ENCODE data around the gene YWHAG. TPM values are rescaled to one million over a fixed set of nuclear protein-coding genes. Genes with fewer than 3 reads are reported as not detected.
"Not testable (repeated sequence)": the region's sequence is repeated elsewhere in the genome, so short reads cannot be mapped to it uniquely, and the experiment has no call there.

Gene YWHAG
- polyA plus RNA-seq, 3 donors: 36.7 to 168 (median 93.3) TPM

- 40 to 44% (median 41%) methylated on average over 14 of the region's 14 CpGs for WGBS, 3 donors
- no peak overlapping the region for H3K27ac ChIP-seq (ENCODE audit: low read depth, low read length)
These were observed 25.2 kb downstream of the YWHAG start for GRCh38 chr7:76333511-76334101.

- 57 to 59% (median 59%) methylated on average over 9 of the region's 9 CpGs for WGBS, 3 donors
- no peak overlapping the region for H3K27ac ChIP-seq (ENCODE audit: low read depth, low read length)
These were observed 26.7 kb downstream of the YWHAG start for GRCh38 chr7:76332078-76332477.

- 85 to 96% (median 89%) methylated on average over 5 of the region's 5 CpGs for WGBS, 3 donors
- no peak overlapping the region for H3K27ac ChIP-seq (ENCODE audit: low read depth, low read length)
These were observed 28.1 kb downstream of the YWHAG start for GRCh38 chr7:76330673-76331072.

- H3K27ac ChIP-seq (ENCODE audit: low read depth, low read length): no peak overlapping the region
- WGBS, 3 donors: 39 to 50% (median 45%) methylated on average over 4 of the region's 4 CpGs
These were observed 28.5 kb downstream of the YWHAG start for GRCh38 chr7:76330261-76330660.

- no peak overlapping the region for H3K27ac ChIP-seq (ENCODE audit: low read depth, low read length)
- WGBS, 3 donors: 91 to 95% (median 94%) methylated on average over 29 of the region's 29 CpGs
These were observed 29.3 kb downstream of the YWHAG start for GRCh38 chr7:76329479-76329878.

GRCh38 chr7:76328389-76328788 is 30.4 kb downstream of the YWHAG start:
- H3K27ac ChIP-seq (ENCODE audit: low read depth, low read length): no peak overlapping the region
- WGBS, 3 donors: 60 to 84% (median 69%) methylated on average over 15 of the region's 15 CpGs

- H3K27ac ChIP-seq (ENCODE audit: low read depth, low read length): no peak overlapping the region
These were observed 31.2 kb downstream of the YWHAG start for GRCh38 chr7:76327610-76328009.

GRCh38 chr7:76326646-76327233 is 32.1 kb downstream of the YWHAG start:
- no peak overlapping the region for H3K27ac ChIP-seq (ENCODE audit: low read depth, low read length)
- 35 to 66% (median 61%) methylated on average over 5 of the region's 5 CpGs for WGBS, 3 donors

More at GRCh38 chr7:76327610-76328009, 31.2 kb downstream of the YWHAG start:
- 35 to 46% (median 40%) methylated on average over 7 of the region's 7 CpGs for WGBS, 3 donors

GRCh38 chr7:76325811-76326210 is 33.0 kb downstream of the YWHAG start:
- 86 to 96% (median 91%) methylated on average over 5 of the region's 5 CpGs for WGBS, 3 donors
- no peak overlapping the region for H3K27ac ChIP-seq (ENCODE audit: low read depth, low read length)

- no peak overlapping the region for H3K27ac ChIP-seq (ENCODE audit: low read depth, low read length)
- 94 to 97% (median 97%) methylated on average over 11 of the region's 11 CpGs for WGBS, 3 donors
These were observed 33.7 kb downstream of the YWHAG start for GRCh38 chr7:76325092-76325491.

GRCh38 chr7:76318488-76319353 is 40.1 kb downstream of the YWHAG start:
- H3K27ac ChIP-seq (ENCODE audit: low read depth, low read length): no peak overlapping the region
- WGBS, 3 donors: 3 to 5% (median 5%) methylated on average over 25 of the region's 25 CpGs

- WGBS, 3 donors: 0 to 1% (median 1%) methylated on average over 47 to 50 of the region's 50 CpGs
- no peak overlapping the region for H3K27ac ChIP-seq (ENCODE audit: low read depth, low read length)
These were observed 40.9 kb downstream of the YWHAG start for GRCh38 chr7:76317782-76318487.

- no peak overlapping the region for H3K27ac ChIP-seq (ENCODE audit: low read depth, low read length)
- WGBS, 3 donors: 28 to 57% (median 48%) methylated on average over 14 of the region's 14 CpGs
These were observed 41.6 kb downstream of the YWHAG start for GRCh38 chr7:76316984-76317781.

- WGBS, 3 donors: 34 to 72% (median 50%) methylated on average over 5 of the region's 5 CpGs
- H3K27ac ChIP-seq (ENCODE audit: low read depth, low read length): no peak overlapping the region
These were observed 43.4 kb downstream of the YWHAG start for GRCh38 chr7:76315364-76315763.

- H3K27ac ChIP-seq (ENCODE audit: low read depth, low read length): not testable (repeated sequence)
- 68 to 72% (median 68%) methylated on average over 6 of the region's 6 CpGs for WGBS, 3 donors
These were observed 44.1 kb downstream of the YWHAG start for GRCh38 chr7:76314740-76315139.

GRCh38 chr7:76314042-76314721 is 44.6 kb downstream of the YWHAG start:
- no peak overlapping the region for H3K27ac ChIP-seq (ENCODE audit: low read depth, low read length)

GRCh38 chr7:76311838-76312237 is 47.0 kb downstream of the YWHAG start:
- 97 to 98% (median 98%) methylated on average over 6 of the region's 6 CpGs for WGBS, 3 donors
- not testable (repeated sequence) for H3K27ac ChIP-seq (ENCODE audit: low read depth, low read length)

More at GRCh38 chr7:76314042-76314721, 44.6 kb downstream of the YWHAG start:
- 5 to 8% (median 7%) methylated on average over 15 of the region's 15 CpGs for WGBS, 3 donors
